Measurements from ENCODE around the gene ZDHHC19. TPM values are rescaled to one million over a fixed set of nuclear protein-coding genes. Genes with fewer than 3 reads are reported as not detected.

The ZDHHC19 gene
- total and polyA plus RNA-seq, 2 experiments from 2014 or later: 1.3 to 15.7 TPM

DNA sequence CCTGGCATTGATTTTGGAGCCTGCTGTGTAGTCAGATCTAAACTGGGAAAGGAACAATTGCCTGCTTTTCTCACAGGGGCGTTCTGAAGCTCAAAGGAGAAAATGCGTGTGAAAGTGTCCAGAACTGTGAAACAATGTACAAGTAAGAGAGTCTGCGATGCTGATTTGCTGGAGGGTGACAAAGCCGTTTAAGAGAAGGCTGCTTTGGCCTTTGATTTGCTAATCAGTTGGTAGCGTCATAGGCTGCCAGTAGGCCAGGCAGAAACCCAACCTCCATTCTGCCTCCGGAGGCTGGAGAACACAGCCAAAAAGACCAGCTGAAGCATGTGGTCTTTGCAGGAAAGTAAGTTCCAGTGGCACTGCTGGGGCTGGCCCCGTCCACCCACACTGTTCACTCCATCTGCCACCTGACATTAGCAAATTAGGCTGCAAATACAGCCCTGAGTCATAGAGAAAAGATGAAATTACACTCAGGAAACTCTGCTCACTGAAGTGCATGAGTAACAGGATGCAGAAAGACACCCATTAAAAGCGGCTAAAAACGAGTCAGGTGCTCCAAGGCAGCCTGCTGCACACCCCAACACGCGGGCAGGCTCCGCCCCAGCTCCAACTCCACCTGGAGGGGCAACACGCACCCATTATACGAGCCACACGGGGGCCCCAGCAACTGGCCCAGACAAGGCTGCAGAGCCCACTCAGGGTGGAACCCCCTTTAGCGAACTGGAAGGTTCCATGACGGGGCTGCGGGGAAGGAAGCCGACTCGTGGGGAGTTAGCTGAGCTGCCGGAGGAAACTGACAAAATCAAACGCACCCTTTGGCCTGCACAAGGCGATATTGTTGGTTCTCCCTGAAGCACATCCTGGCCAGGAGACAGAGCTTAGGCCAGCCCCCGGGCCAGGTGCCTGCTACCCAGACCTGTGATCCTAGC lies 31.6 kb downstream of the ZDHHC19 start (continued):
- TF ChIP-seq, protein P1, sequence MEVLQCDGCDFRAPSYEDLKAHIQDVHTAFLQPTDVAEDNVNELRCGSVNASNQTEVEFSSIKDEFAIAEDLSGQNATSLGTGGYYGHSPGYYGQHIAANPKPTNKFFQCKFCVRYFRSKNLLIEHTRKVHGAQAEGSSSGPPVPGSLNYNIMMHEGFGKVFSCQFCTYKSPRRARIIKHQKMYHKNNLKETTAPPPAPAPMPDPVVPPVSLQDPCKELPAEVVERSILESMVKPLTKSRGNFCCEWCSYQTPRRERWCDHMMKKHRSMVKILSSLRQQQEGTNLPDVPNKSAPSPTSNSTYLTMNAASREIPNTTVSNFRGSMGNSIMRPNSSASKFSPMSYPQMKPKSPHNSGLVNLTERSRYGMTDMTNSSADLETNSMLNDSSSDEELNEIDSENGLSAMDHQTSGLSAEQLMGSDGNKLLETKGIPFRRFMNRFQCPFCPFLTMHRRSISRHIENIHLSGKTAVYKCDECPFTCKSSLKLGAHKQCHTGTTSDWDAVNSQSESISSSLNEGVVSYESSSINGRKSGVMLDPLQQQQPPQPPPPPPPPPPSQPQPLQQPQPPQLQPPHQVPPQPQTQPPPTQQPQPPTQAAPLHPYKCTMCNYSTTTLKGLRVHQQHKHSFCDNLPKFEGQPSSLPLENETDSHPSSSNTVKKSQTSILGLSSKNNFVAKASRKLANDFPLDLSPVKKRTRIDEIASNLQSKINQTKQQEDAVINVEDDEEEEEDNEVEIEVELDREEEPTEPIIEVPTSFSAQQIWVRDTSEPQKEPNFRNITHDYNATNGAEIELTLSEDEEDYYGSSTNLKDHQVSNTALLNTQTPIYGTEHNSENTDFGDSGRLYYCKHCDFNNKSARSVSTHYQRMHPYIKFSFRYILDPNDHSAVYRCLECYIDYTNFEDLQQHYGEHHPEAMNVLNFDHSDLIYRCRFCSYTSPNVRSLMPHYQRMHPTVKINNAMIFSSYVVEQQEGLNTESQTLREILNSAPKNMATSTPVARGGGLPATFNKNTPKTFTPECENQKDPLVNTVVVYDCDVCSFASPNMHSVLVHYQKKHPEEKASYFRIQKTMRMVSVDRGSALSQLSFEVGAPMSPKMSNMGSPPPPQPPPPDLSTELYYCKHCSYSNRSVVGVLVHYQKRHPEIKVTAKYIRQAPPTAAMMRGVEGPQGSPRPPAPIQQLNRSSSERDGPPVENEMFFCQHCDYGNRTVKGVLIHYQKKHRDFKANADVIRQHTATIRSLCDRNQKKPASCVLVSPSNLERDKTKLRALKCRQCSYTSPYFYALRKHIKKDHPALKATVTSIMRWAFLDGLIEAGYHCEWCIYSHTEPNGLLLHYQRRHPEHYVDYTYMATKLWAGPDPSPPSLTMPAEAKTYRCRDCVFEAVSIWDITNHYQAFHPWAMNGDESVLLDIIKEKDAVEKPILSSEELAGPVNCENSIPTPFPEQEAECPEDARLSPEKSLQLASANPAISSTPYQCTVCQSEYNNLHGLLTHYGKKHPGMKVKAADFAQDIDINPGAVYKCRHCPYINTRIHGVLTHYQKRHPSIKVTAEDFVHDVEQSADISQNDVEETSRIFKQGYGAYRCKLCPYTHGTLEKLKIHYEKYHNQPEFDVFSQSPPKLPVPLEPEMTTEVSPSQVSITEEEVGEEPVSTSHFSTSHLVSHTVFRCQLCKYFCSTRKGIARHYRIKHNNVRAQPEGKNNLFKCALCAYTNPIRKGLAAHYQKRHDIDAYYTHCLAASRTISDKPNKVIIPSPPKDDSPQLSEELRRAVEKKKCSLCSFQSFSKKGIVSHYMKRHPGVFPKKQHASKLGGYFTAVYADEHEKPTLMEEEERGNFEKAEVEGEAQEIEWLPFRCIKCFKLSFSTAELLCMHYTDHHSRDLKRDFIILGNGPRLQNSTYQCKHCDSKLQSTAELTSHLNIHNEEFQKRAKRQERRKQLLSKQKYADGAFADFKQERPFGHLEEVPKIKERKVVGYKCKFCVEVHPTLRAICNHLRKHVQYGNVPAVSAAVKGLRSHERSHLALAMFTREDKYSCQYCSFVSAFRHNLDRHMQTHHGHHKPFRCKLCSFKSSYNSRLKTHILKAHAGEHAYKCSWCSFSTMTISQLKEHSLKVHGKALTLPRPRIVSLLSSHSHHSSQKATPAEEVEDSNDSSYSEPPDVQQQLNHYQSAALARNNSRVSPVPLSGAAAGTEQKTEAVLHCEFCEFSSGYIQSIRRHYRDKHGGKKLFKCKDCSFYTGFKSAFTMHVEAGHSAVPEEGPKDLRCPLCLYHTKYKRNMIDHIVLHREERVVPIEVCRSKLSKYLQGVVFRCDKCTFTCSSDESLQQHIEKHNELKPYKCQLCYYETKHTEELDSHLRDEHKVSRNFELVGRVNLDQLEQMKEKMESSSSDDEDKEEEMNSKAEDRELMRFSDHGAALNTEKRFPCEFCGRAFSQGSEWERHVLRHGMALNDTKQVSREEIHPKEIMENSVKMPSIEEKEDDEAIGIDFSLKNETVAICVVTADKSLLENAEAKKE (CRISPR knock-in tag; IDR thresholded peaks at IDR 0.05): no peak
- no peak for TF ChIP-seq ZNF114 (CRISPR knock-in tag; IDR thresholded peaks at IDR 0.05)
- TF ChIP-seq CREB1 (CRISPR knock-in tag; IDR thresholded peaks at IDR 0.05; ENCODE audit: low read depth): peak; percentile 66
- TF ChIP-seq JUNB (IDR thresholded peaks at IDR 0.05; ENCODE audit: unreplicated experiment): no peak
- TF ChIP-seq EZH2phosphoT487 (IDR thresholded peaks at IDR 0.05; ENCODE audit: unreplicated experiment): no peak
- TF ChIP-seq EZH2 (IDR thresholded peaks at IDR 0.05; ENCODE audit: low read depth, unreplicated experiment): no peak
- TF ChIP-seq STAT1 (IDR thresholded peaks at IDR 0.05; ENCODE audit: unreplicated experiment): no peak
- TF ChIP-seq, protein P2, sequence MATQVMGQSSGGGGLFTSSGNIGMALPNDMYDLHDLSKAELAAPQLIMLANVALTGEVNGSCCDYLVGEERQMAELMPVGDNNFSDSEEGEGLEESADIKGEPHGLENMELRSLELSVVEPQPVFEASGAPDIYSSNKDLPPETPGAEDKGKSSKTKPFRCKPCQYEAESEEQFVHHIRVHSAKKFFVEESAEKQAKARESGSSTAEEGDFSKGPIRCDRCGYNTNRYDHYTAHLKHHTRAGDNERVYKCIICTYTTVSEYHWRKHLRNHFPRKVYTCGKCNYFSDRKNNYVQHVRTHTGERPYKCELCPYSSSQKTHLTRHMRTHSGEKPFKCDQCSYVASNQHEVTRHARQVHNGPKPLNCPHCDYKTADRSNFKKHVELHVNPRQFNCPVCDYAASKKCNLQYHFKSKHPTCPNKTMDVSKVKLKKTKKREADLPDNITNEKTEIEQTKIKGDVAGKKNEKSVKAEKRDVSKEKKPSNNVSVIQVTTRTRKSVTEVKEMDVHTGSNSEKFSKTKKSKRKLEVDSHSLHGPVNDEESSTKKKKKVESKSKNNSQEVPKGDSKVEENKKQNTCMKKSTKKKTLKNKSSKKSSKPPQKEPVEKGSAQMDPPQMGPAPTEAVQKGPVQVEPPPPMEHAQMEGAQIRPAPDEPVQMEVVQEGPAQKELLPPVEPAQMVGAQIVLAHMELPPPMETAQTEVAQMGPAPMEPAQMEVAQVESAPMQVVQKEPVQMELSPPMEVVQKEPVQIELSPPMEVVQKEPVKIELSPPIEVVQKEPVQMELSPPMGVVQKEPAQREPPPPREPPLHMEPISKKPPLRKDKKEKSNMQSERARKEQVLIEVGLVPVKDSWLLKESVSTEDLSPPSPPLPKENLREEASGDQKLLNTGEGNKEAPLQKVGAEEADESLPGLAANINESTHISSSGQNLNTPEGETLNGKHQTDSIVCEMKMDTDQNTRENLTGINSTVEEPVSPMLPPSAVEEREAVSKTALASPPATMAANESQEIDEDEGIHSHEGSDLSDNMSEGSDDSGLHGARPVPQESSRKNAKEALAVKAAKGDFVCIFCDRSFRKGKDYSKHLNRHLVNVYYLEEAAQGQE (IDR thresholded peaks at IDR 0.05; ENCODE audit: unreplicated experiment): no peak
- 0 out of 2 replicates have a peak, but pooled peaks have one; percentile 16 for TF ChIP-seq NANOG (IDR thresholded peaks at IDR 0.05; ENCODE audit: borderline replicate concordance)
